Measurements from ENCODE around the gene ABCA3.

The ABCA3 gene

DNA sequence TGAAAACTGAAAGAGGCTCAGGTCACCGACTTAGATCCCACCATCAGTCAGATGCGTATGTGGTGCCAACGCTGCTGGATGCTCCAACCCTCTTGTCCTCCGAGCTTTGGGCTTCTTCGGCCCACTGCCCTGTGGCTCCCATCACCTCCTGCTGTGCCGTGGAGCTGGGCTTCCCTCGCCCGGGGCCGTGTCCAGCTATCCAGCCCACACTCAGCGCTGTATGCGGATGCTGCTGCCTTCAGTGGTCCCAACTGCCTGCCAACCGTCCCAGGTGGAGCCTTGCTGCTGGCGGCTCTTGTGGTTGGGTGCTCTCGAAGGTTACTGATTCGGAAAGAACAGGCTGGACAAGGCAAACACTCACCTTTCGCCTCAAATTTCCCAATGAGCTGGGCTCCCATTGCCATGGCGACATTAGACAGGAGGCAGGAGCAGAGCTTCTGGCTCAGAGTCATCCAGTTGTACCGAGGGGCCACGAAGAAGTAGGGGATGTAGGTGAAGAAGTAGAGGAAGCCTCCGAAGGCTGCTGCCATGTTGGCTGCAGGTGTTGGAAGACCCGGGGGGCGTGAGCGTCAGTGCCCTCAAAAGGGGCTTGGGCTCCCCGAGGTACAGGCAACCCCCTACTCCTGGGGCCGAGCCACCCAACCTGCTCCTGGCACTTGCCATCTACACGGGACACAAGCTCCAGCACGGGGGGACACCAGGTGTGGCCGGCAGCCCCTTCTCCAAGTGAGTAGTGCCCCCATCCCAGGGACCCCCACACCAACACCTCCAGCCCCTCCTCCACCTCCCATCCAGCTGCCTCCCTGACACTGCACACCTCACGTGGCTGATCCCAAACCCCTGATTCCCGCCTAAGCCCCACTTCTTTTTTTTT is 32.2 kb downstream of the ABCA3 start:
- DNase-seq: peak in 1 of 3 experiments; percentile 87

GRCh38 chr16:2299915-2300192 is 40.7 kb downstream of the ABCA3 start:
- no peak for DNase-seq

- DNase-seq: no peak
These were observed 41.2 kb downstream of the ABCA3 start for GRCh38 chr16:2299121-2299914.

GRCh38 chr16:2298621-2299020 is 41.9 kb downstream of the ABCA3 start:
- no peak for DNase-seq

GRCh38 chr16:2297506-2297860 is 43.0 kb downstream of the ABCA3 start:
- no peak for DNase-seq

DNA sequence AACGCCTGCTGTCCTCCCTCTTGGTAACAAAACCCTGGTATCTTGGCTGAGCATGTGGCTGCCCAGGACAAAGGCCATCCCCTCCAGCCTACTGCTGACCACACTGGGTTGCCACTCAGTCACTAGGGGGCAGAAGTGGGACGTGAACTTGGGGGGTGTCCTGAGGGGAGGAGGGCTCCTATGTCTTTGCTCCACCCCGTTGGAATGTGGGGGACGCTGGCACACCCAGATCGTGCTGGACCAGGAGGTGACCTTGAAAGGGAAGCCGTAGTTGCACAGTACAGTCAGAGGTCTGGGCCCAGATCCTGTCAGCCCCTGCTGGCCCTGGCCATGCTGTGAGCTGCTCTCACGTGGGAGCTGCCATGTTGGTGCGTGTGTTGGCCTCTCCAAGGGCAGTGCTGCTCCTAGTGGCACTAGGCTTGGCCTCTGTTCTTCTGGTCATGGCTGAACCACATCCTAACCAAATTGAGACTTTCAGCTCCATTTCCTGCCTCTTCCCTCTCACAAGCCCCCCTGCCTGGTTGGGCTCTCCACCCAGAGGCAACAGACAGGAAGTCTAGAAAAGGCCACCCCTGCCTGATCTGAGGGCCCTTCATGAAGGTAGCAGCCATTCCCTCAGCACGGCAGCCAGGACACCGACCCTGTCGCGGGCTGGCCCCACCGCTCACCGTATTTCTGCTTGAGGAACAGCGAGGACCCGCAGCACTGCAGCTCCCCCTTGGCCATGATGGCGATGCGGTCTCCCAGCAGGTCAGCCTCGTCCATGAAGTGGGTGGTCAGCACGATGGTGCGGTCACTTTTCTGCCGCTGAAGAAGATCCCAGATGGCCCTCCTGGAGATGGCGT is 43.6 kb downstream of the ABCA3 start:
- peak in 2 of 3 experiments; percentile 1 to 22 for DNase-seq

GRCh38 chr16:2295056-2295798 is 45.3 kb downstream of the ABCA3 start:
- no peak for DNase-seq

DNA sequence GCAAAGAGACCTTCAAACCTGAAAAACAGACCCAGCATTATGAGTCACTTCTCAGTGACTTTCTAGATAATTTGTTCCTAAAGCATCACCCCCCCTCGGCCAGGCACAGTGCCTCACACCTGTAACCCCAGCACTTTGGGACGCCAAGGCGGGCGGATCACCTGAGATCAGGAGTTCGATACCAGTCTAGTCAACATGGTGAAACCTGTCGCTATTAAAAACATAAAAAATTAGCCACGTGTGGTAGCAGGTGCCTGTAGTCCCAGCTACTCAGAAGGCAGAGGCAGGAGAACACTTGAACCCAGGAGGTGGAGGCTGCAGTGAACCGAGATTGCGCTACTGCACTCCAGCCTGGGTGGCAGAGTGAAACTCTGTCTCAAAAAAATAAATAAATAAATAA is 48.3 kb downstream of the ABCA3 start:
- DNase-seq: no peak

DNA sequence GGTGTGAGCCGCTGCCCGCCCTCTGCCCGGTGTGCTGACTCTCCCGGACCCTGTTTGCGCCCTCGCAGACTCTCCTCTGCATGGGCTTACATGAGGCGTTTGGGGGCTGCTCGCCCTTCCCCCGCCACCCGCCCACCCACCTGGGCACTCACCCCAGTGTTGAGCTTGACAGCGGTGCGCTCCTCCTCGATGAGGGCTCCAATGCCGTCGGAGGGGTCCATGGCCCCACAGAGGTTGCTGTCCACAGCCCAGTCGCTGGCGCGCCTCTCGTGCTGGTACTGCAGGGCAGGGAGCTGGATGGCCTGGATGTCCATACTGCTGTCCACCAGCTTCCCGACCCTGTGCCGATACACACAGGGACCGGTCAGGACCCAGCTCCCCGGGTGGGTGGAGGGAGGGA is 51.2 kb downstream of the ABCA3 start:
- no peak for DNase-seq

GRCh38 chr16:2288726-2289125 is 51.8 kb downstream of the ABCA3 start:
- DNase-seq: no peak

GRCh38 chr16:2287916-2288547 is 52.5 kb downstream of the ABCA3 start:
- DNase-seq: no peak

- no peak for DNase-seq
These were observed 54.0 kb downstream of the ABCA3 start for GRCh38 chr16:2286550-2286949.

DNA sequence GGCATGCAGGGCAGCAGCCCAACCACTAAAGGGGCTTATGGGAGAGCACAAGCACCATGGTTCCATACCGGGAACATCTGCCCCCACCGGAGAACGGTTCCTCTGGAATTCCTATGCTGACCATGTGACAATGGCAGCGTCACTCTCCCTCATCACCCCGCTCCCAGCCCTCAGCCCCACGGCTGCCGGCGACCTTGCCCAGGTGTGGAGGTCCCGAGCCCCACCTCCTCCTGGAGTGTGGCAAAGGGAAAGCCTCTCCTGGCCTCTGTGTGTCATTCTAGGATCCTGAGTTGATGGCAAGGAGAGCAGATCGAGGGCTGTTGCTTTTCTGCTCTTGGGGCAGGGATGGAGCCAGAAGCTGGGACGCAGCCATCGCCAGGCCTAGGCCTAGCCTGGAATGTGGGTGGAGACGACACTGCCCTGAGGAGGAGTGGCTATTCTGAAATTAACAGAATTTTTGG is 54.8 kb downstream of the ABCA3 start:
- DNase-seq: no peak

GRCh38 chr16:2284797-2285576 is 55.5 kb downstream of the ABCA3 start:
- DNase-seq: no peak

DNA sequence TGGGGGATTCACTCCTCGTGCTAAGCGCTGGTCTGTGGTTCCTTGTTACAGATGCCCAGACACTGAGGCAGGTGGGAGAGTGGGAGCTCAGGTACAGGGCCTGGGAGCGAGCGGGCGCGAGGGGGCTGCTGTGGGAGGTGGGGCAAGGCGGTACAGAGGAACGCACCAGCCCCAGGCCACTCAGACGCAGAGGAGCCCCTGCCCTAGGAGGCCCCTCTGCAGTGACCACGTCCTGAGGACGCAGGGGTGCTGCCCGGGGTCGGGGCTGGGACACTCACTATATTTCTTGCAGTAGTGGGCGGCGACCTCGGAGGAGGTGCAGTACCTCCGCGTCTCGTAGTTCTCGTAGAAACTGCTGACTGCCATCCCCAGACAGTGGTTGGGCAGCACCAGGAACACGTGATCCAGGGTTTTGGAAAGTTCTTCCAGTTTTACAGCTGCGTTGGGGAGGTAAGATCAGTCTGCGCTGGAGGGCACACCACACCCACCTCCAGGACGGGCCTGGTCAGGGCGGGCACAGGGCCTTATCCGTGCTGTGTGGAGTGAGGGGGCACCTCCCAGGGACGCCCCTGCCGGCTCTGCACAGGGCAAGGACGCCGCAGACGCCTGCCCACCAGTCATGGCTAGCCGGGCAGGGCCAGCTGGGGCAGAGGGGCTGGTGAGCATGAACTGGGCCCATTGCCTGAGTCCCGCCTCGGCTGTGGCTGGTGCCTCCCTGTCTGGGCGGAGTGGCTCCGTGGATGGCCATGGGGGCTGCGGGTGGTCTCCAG is 56.3 kb downstream of the ABCA3 start:
- DNase-seq: no peak

GRCh38 chr16:2282866-2283555 is 57.5 kb downstream of the ABCA3 start:
- no peak for DNase-seq

DNA sequence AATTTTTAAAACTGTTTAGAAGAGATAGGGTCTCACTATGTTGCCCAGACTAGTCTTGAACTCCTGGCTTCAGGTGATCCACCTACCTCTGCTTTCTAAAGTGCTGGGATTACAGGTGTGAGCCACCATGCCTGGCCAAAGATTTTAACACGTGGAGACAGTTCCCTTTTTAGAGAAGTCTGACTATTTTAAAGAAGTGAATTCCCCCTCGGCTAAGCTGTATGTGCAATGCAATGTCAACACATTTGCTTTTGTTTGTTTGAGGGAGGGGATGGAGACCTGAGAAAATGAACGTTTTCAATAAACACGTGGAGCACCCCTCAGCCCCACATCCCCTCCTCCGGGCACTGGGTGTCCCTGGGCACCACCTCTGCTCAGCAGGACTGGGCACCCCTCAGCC is 58.3 kb downstream of the ABCA3 start:
- no peak for DNase-seq

DNA sequence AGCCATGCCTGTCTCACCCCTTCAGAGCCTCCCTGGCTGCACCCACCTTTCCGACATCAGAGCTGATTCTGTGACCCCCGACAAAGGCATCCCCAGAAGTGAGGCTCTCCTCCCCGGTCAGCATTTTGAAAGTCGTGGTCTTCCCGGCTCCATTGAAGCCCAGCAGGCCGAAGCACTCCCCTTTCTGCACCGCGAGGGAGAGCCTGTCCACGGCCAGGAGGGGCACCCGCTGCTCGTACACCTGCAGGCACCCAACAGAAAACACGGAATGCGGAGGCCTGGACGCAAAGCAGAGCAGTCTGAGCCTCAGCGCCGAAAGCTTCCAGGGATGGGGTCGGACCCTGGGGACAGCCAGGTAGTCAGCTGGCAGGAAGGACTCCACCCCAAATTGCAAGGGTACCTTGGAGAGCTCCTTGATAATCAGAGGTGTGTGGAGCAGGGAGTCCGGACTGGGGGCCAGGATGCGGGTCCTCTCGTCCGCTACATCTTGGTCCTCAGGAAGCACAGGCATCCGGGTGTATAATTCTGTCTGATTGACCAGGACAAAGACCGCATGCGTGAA is 59.5 kb downstream of the ABCA3 start:
- no peak for DNase-seq

DNA sequence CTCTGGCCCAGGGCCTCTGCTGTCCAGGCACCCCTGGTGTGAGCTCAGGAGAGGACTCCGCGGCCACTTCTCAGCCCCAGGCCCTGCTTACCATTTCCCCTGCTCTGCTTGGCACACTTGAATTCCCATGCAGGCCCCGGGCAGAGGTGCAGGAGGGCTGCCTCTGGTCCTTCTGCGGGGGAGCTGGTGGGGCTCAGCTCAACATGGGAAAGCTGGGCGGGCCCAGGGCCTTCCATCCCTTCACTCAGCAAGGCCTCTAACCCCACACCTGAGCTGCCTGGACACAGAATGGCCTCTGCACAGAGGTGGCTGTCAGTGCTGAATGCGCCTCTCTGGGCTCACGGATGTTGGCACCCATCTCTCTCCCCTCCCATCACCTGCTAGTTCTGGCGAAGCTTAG is 60.1 kb downstream of the ABCA3 start:
- no peak for DNase-seq

All from NCI-H1417 (cell line).